PC-3 (cell line): Measurements from ENCODE around the gene COL4A1. TPM values are rescaled to one million over a fixed set of nuclear protein-coding genes. Genes with fewer than 3 reads are reported as not detected.

Experiments
- ATAC-seq: fragments of 200-7000 bp; cut with Tn5 transposase; 2 replicates; pipeline ENCODE4 v1.9.1; 2020; ENCODE audit warnings: mild to moderate bottlenecking, moderate library complexity
- BruUV-seq: library from RNA; stranded (reverse); fragments of 400-500 nt; replicated peaks from 2 replicates; lab custom pipeline; 2021; lab: Mats Ljungman, UMichigan
- CTCF ChIA-PET: fragments of 300-600 bp; sonication (Branson Sonifier 250); formaldehyde crosslinking; loops from one replicate; lab custom pipeline; 2022; ENCODE audit warnings: antibody characterized with exemption; lab: Charles Lee
- POLR2A ChIA-PET: fragments of 300-600 bp; sonication (Branson Sonifier 250); formaldehyde crosslinking; loops from one replicate; lab custom pipeline; 2022; ENCODE audit warnings: antibody characterized with exemption; ENCODE audit not compliant: unreplicated experiment; lab: Charles Lee
- DNase-seq: peaks from one replicate; pipeline ENCODE4 v3.0.0-alpha.2; 2015
- H2AFZ ChIP-seq: fragments of 300-600 bp; sonication (generic); 2 replicates; pipeline ENCODE4 v1.6.0; 2016; ENCODE audit warnings: antibody characterized with exemption, low read length
- H3F3A ChIP-seq: fragments of 300-600 bp; sonication (generic); one replicate; pipeline ENCODE4 v1.6.0; 2017; ENCODE audit warnings: antibody characterized with exemption, low read length, control low read depth, mild to moderate bottlenecking; ENCODE audit not compliant: unreplicated experiment
- H3K27ac ChIP-seq: fragments of 300-600 bp; sonication (generic); 2 replicates; pipeline ENCODE4 v1.5.1; 2016; ENCODE audit warnings: mild to moderate bottlenecking, low read length
- H3K27me3 ChIP-seq: fragments of 300-600 bp; sonication (generic); 2 replicates; pipeline ENCODE4 v1.6.1; 2016; ENCODE audit warnings: low read length, mixed read lengths
- H3K36me3 ChIP-seq: fragments of 300-600 bp; sonication (generic); 2 replicates; pipeline ENCODE4 v1.6.1; 2016; ENCODE audit warnings: low read depth, mixed run types, low read length, mixed read lengths
- H3K4me1 ChIP-seq: fragments of 300-600 bp; sonication (generic); 2 replicates; pipeline ENCODE4 v1.5.1; 2016; ENCODE audit warnings: low read length; ENCODE audit not compliant: insufficient read depth
- H3K4me2 ChIP-seq: fragments of 300-600 bp; sonication (generic); 2 replicates; pipeline ENCODE4 v1.6.0; 2016; ENCODE audit warnings: low read length
- H3K4me3 ChIP-seq: fragments of 300-600 bp; sonication (generic); 2 replicates; pipeline ENCODE4 v1.5.1; 2016; ENCODE audit warnings: mild to moderate bottlenecking, low read length, mixed read lengths
- H3K79me2 ChIP-seq: fragments of 300-600 bp; sonication (generic); 2 replicates; pipeline ENCODE4 v1.6.1; 2017; ENCODE audit warnings: low read length, mixed read lengths
- H3K9ac ChIP-seq: fragments of 300-600 bp; sonication (generic); 2 replicates; pipeline ENCODE4 v1.6.0; 2016; ENCODE audit warnings: mild to moderate bottlenecking, low read length
- H3K9me2 ChIP-seq: fragments of 300-600 bp; sonication (generic); replicated peaks from 2 replicates; pipeline ENCODE4 v1.6.1; 2016; ENCODE audit warnings: mixed run types, low read length, mixed read lengths
- H3K9me3 ChIP-seq: fragments of 300-600 bp; sonication (generic); 2 replicates; pipeline ENCODE4 v1.6.1; 2016; ENCODE audit warnings: low read length, mixed read lengths
- H4K20me1 ChIP-seq: fragments of 300-600 bp; sonication (generic); 2 replicates; pipeline ENCODE4 v1.6.1; 2016; ENCODE audit warnings: low read length, mixed read lengths
- EZH2 ChIP-seq: fragments of 300-600 bp; sonication (generic); IDR thresholded peaks from one replicate; pipeline ENCODE4 v1.6.1; 2017; ENCODE audit warnings: antibody characterized with exemption, mild to moderate bottlenecking, low read length; ENCODE audit not compliant: unreplicated experiment
- EZH2phosphoT487 ChIP-seq: fragments of 300-600 bp; sonication (generic); IDR thresholded peaks from 2 replicates; pipeline ENCODE4 v1.6.1; 2018; ENCODE audit warnings: mild to moderate bottlenecking, antibody characterized with exemption, low read length, borderline replicate concordance
- intact Hi-C: fragments of 100-400 bp; cut with micrococcal nuclease; formaldehyde crosslinking; loops from 2 replicates; pipeline ENCODE4 v1.9.0; 2023
- total RNA-seq: library from RNA; depleted of rRNA; stranded (reverse); fragments of >200 nt; gene quantifications from 2 replicates; pipeline ENCODE4 v1.2.3, GENCODE V29; 2014
- TF ChIP-seq, protein P1 (sequence below): fragments of 300-600 bp; sonication (generic); conservative IDR thresholded peaks from 2 replicates; pipeline ENCODE4 v1.5.1; 2017; ENCODE audit warnings: antibody characterized with exemption, low read depth, mild to moderate bottlenecking, low read length

Gene COL4A1
- total RNA-seq, 1 experiment from 2014 or later: 48.7 TPM

DNA sequence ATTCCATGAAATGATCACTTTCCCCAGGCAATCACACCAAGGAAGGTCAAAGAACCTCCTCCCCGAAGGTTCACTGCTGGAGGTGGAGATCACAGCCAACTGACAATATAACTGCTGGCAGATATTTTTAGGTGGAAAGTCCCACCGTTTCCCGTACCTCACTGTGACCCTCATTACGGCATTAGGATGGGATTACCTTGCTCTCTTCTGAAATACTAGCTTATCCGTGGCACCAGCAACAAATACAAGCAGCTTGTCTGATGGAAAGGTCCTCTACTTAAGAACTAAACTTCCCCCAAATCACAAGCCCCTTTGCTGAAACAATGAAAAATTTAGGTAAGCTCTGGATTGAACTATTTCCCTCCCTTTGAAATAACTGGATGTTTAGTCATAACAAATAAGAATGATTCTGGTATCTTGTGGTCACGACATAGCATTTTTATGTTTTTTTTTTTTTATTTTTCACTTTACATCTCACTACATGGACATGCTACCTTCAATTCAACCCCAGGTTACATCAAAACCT is 178.9 kb downstream of the COL4A1 start:
- H3K27ac ChIP-seq: peak overlapping the region; percentile 91
- TF ChIP-seq EZH2phosphoT487: no peak
- TF ChIP-seq, protein P1, sequence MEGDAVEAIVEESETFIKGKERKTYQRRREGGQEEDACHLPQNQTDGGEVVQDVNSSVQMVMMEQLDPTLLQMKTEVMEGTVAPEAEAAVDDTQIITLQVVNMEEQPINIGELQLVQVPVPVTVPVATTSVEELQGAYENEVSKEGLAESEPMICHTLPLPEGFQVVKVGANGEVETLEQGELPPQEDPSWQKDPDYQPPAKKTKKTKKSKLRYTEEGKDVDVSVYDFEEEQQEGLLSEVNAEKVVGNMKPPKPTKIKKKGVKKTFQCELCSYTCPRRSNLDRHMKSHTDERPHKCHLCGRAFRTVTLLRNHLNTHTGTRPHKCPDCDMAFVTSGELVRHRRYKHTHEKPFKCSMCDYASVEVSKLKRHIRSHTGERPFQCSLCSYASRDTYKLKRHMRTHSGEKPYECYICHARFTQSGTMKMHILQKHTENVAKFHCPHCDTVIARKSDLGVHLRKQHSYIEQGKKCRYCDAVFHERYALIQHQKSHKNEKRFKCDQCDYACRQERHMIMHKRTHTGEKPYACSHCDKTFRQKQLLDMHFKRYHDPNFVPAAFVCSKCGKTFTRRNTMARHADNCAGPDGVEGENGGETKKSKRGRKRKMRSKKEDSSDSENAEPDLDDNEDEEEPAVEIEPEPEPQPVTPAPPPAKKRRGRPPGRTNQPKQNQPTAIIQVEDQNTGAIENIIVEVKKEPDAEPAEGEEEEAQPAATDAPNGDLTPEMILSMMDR: no peak
- no peak for TF ChIP-seq EZH2
- ATAC-seq (no peak), DNase-seq (peak; percentile 47)
- ChIA-PET POLR2A (no interaction called here), CTCF (no interaction called here)
- H3K9me3 ChIP-seq: no peaks in the 10 kb centered on the region
- no peaks in the 10 kb centered on the region for H4K20me1 ChIP-seq
- BruUV-seq: no TSS peak
- no peaks in the 10 kb centered on the region for H3K27me3 ChIP-seq
- H3K9me2 ChIP-seq: no peaks in the 10 kb centered on the region
- no peak overlapping the region for H3K9ac ChIP-seq
- H3K4me1 ChIP-seq: peaks cover 35% of the 10 kb centered on the region
- no peaks in the 10 kb centered on the region for H3K79me2 ChIP-seq
- H2AFZ ChIP-seq: 0 out of 2 replicates have a peak overlapping the region, but pooled peaks have one; percentile 37
- no peak overlapping the region for H3K4me3 ChIP-seq
- H3K4me2 ChIP-seq: peak overlapping the region; percentile 66
- H3K36me3 ChIP-seq: no peaks in the 10 kb centered on the region
- intact Hi-C loops: loop anchor here (5.0 kb wide), 1 partner anchor 981 kb away; no protein-coding TSS in a partner anchor
- H3F3A ChIP-seq: no peaks in the 10 kb centered on the region

GRCh38 chr13:110126391-110126961 is 180.5 kb downstream of the COL4A1 start:
- no peaks in the 10 kb centered on the region for H3K36me3 ChIP-seq
- H3K4me3 ChIP-seq: peak overlapping the region; percentile 5; the same call in 1 of the 2 replicates
- H2AFZ ChIP-seq: peak overlapping the region; percentile 54
- H3K9me2 ChIP-seq: no peaks in the 10 kb centered on the region
- H3K4me2 ChIP-seq: peak overlapping the region; percentile 58
- DNase-seq: peak; percentile 89
- TSS peak; percentile 92 for BruUV-seq
- no peaks in the 10 kb centered on the region for H3F3A ChIP-seq
- H3K4me1 ChIP-seq: peaks cover 35% of the 10 kb centered on the region
- TF ChIP-seq EZH2 (no peak), EZH2phosphoT487 (no peak)
- TF ChIP-seq, protein P1: no peak
- peak overlapping the region; percentile 58 for H3K9ac ChIP-seq
- POLR2A ChIA-PET: no interaction called here
- intact Hi-C loops: loop anchor here (5.0 kb wide), 1 partner anchor 979 kb away; no protein-coding TSS in a partner anchor
- no peaks in the 10 kb centered on the region for H4K20me1 ChIP-seq
- H3K9me3 ChIP-seq: no peaks in the 10 kb centered on the region
- H3K27me3 ChIP-seq: no peaks in the 10 kb centered on the region
- ATAC-seq: peak; percentile 95
- peak overlapping the region; percentile 91 for H3K27ac ChIP-seq
- CTCF ChIA-PET: no interaction called here
- H3K79me2 ChIP-seq: no peaks in the 10 kb centered on the region

- H2AFZ ChIP-seq: no peak overlapping the region
- CTCF ChIA-PET: no interaction called here
- H3K4me2 ChIP-seq: peak overlapping the region; percentile 58
- POLR2A ChIA-PET: no interaction called here
- no peaks in the 10 kb centered on the region for H3K27me3 ChIP-seq
- H3K27ac ChIP-seq: peak overlapping the region; percentile 91
- H3K36me3 ChIP-seq: no peaks in the 10 kb centered on the region
- H3K9ac ChIP-seq: peak overlapping the region; percentile 39
- TSS peak; percentile 38 for BruUV-seq
- no peaks in the 10 kb centered on the region for H3K9me2 ChIP-seq
- H3K4me3 ChIP-seq: no peak overlapping the region
- TF ChIP-seq, protein P1: no peak
- TF ChIP-seq EZH2phosphoT487 (no peak), EZH2 (no peak)
- H4K20me1 ChIP-seq: no peaks in the 10 kb centered on the region
- intact Hi-C loops: loop anchor here (5.0 kb wide), 1 partner anchor 978 kb away; no protein-coding TSS in a partner anchor
- H3K9me3 ChIP-seq: no peaks in the 10 kb centered on the region
- H3F3A ChIP-seq: no peaks in the 10 kb centered on the region
- ATAC-seq (no peak), DNase-seq (no peak)
- H3K4me1 ChIP-seq: peaks cover 38% of the 10 kb centered on the region
- no peaks in the 10 kb centered on the region for H3K79me2 ChIP-seq
Measured at GRCh38 chr13:110125613-110126272, 181.2 kb downstream of the COL4A1 start.
